Measurements from ENCODE around the gene APOL1.

Gene APOL1

GRCh38 chr22:36291831-36292740, 39.2 kb downstream of the APOL1 start:
- Histone ChIP-seq H3K27me3 (no peaks in the 10 kb centered on the region), H3K9me3 (replicated peaks in 1 of 11) (peaks cover 0 to 64% (median 55%) of the 10 kb centered on the region in 11 experiments; a peak in 19 of 22 replicates), H4K20me1 (peaks cover 25 to 95% (median 85%) of the 10 kb centered on the region in 11 experiments; a peak in 21 of 22 replicates), H3K4me2 (0 out of 22 replicates have a peak overlapping the region, but pooled peaks of 1 of the 11 experiments have one; percentile 12), H3K4me3 (peak overlapping the region in 2 of 10 experiments; percentile 11 to 28; a peak in 2 of 20 replicates), H3K27ac (no peak overlapping the region), H3K9ac (no peak overlapping the region), H3K4me1 (peaks cover 0 to 53% (median 29%) of the 10 kb centered on the region in 10 experiments; a peak in 17 of 20 replicates), H3K36me3 (peaks cover 85 to 97% (median 93%) of the 10 kb centered on the region in 11 experiments)
- no peak for TF ChIP-seq Cebpa-rat (IDR thresholded peaks at IDR 0.05)

DNA sequence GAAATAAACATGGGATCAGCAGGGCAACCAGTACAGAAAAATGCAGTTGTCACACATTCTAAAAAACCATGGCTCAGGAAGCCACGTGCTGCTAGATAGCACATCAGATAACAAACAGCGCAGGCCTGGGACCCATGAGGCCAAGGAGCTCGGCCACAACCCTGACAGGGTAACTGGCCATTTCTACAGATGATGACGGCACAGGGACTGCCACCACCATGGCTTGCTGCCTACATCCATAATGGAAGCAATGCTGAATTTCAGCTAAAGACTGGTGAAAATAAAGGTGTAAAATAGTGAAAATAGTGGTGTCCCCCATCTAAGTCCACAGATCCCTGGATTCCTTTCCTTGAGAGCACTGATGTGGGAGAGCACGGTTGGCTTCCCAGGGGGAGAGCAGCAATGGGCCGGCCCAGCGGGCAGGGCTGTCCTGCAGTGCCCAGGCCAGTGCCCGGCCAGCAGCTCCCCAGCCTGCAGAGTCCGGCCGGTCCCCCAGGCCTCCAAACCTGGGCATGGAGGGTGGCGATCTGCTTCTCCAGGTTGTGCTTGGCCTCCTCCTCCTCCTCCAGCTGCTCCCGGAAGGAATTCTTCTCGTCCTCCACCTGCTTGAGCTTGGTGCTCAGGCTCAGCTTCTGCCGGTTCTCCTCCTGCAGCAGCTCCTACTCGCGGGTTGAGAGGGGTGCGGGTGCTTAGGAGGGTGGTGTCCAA, 40.0 kb downstream of the APOL1 start:
- peaks cover 0 to 64% (median 58%) of the 10 kb centered on the region in 11 experiments; a peak in 19 of 22 replicates for H3K9me3 ChIP-seq (replicated peaks in 1 of 11)
- H3K4me2 ChIP-seq: no peak overlapping the region
- H4K20me1 ChIP-seq: peaks cover 18 to 95% (median 85%) of the 10 kb centered on the region in 11 experiments; a peak in 21 of 22 replicates

DNA sequence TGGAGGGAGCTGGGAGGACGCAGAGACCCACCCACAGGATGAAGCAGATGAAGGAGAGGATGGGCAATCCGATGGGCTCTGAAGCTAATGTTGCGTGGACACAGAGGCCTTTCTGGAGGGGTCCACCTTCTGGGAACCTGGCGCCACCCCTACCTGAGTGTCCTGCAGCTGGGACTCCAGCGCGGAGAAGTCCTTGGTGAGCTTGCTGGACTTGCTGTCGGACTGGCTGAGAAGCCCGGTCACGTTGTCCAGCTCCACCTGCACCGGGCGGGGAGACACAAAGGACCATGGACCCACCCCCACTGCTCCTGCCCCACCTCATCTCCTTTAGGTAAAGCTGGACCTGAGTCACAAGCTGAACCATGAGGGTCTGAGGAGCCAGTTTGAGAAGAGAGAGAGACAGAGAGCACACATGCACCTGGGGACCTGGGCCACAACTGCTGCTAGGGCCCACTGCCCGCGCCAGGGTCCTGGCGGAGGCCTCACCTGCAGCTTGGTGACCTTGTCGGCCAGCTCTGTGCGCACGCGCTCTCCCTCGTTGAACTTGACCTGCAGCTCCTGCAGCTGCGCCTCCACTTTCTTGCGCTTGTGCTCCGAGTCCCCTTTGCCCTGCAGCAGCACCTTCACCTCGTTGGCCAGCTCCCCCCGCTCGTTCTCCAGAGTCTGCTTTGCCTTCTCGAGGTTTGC, 40.8 kb downstream of the APOL1 start:
- H3K9ac ChIP-seq: no peak overlapping the region
- peaks cover 13 to 95% (median 85%) of the 10 kb centered on the region in 11 experiments; a peak in 21 of 22 replicates for H4K20me1 ChIP-seq
- H3K9me3 ChIP-seq (replicated peaks in 1 of 11): peaks cover 0 to 71% (median 58%) of the 10 kb centered on the region in 11 experiments; a peak in 19 of 22 replicates
- H3K4me1 ChIP-seq: peaks cover 0 to 40% (median 13%) of the 10 kb centered on the region in 10 experiments; a peak in 17 of 20 replicates
- H3K4me3 ChIP-seq: peak overlapping the region in 1 of 10 experiments; percentile 10; a peak in 2 of 20 replicates
- no peak for TF ChIP-seq Cebpa-rat (IDR thresholded peaks at IDR 0.05)
- no peak overlapping the region for H3K4me2 ChIP-seq
- no peaks in the 10 kb centered on the region for H3K27me3 ChIP-seq
- H3K27ac ChIP-seq: no peak overlapping the region
- peaks cover 85 to 97% (median 93%) of the 10 kb centered on the region in 11 experiments for H3K36me3 ChIP-seq

More for the DNA sequence above, 40.0 kb downstream of the APOL1 start:
- TF ChIP-seq Cebpa-rat (IDR thresholded peaks at IDR 0.05): no peak
- Histone ChIP-seq H3K4me3 (peak overlapping the region in 4 of 10 experiments; percentile 9 to 13 (median 10); a peak in 2 of 20 replicates), H3K9ac (no peak overlapping the region), H3K27me3 (no peaks in the 10 kb centered on the region), H3K36me3 (peaks cover 85 to 97% (median 93%) of the 10 kb centered on the region in 11 experiments), H3K4me1 (peaks cover 0 to 48% (median 20%) of the 10 kb centered on the region in 10 experiments; a peak in 17 of 20 replicates), H3K27ac (no peak overlapping the region)

GRCh38 chr22:36294293-36294620, 41.3 kb downstream of the APOL1 start:
- Histone ChIP-seq H4K20me1 (peaks cover 13 to 95% (median 85%) of the 10 kb centered on the region in 11 experiments; a peak in 21 of 22 replicates), H3K9ac (no peak overlapping the region), H3K27me3 (no peaks in the 10 kb centered on the region), H3K4me2 (no peak overlapping the region), H3K36me3 (peaks cover 85 to 97% (median 93%) of the 10 kb centered on the region in 11 experiments), H3K4me3 (peak overlapping the region in 1 of 10 experiments; percentile 10; a peak in 1 of 20 replicates), H3K4me1 (peaks cover 0 to 36% (median 10%) of the 10 kb centered on the region in 10 experiments; a peak in 17 of 20 replicates), H3K27ac (no peak overlapping the region), H3K9me3 (replicated peaks in 1 of 11) (peaks cover 0 to 73% (median 58%) of the 10 kb centered on the region in 11 experiments; a peak in 19 of 22 replicates)
- TF ChIP-seq Cebpa-rat (IDR thresholded peaks at IDR 0.05): no peak

DNA sequence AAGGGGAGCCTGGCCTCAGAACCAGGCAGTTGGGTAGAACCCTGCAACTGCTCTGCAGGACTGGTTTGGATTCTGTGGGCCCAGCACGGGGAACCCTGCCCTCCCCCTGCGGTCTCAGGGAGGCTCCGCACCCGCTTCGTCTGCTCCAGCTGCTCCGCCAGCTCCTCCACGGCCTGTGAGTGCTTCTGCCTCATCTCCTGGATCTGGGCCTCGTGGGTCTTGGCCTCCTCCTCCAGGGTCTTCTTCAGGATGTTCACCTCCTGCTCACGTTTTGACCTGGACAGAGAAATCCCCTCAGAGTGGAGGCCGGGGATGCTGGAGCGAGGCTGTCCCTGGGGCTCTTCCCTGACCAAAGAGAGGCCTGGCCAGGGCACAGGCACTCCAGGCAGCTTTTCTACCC, 41.9 kb downstream of the APOL1 start:
- H3K27ac ChIP-seq: no peak overlapping the region
- H3K9ac ChIP-seq: no peak overlapping the region
- peak overlapping the region in 1 of 10 experiments; percentile 10; a peak in 2 of 20 replicates for H3K4me3 ChIP-seq
- peaks cover 0 to 76% (median 58%) of the 10 kb centered on the region in 11 experiments; a peak in 19 of 22 replicates for H3K9me3 ChIP-seq (replicated peaks in 1 of 11)
- H3K27me3 ChIP-seq: no peaks in the 10 kb centered on the region
- H3K36me3 ChIP-seq: peaks cover 85 to 97% (median 93%) of the 10 kb centered on the region in 11 experiments
- no peak for TF ChIP-seq Cebpa-rat (IDR thresholded peaks at IDR 0.05)
- no peak overlapping the region for H3K4me2 ChIP-seq
- peaks cover 13 to 95% (median 85%) of the 10 kb centered on the region in 11 experiments; a peak in 21 of 22 replicates for H4K20me1 ChIP-seq
- peaks cover 0 to 36% (median 10%) of the 10 kb centered on the region in 10 experiments; a peak in 17 of 20 replicates for H3K4me1 ChIP-seq

DNA sequence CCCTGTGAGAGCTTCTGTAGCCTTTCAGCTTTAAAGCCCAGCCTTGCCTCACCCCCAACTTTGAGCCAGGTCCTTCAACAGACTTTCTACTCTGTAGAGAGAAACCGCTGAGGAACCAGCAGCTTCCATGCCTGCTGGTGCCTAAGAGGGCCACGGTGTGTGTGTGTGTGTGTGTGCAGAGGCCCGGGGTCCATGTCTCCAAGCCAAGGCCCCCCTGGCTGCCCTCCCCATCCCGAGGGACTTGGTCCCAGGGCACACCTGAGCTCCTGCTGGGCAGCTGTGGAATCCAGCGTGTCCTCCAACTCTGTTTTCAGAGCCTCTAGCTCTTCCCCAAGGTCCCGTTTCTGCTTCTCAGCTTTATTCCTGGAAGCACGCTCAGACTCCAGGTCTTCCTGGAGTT, 42.3 kb downstream of the APOL1 start:
- no peak for TF ChIP-seq Cebpa-rat (IDR thresholded peaks at IDR 0.05)
- no peak overlapping the region for H3K27ac ChIP-seq
- peaks cover 88 to 97% (median 94%) of the 10 kb centered on the region in 11 experiments for H3K36me3 ChIP-seq
- H3K9ac ChIP-seq: no peak overlapping the region
- peaks cover 0 to 38% (median 14%) of the 10 kb centered on the region in 10 experiments; a peak in 16 of 20 replicates for H3K4me1 ChIP-seq
- H3K4me3 ChIP-seq: peak overlapping the region in 1 of 10 experiments; percentile 25; a peak in 1 of 20 replicates
- H4K20me1 ChIP-seq: peaks cover 18 to 96% (median 86%) of the 10 kb centered on the region in 11 experiments; a peak in 21 of 22 replicates
- H3K9me3 ChIP-seq (replicated peaks in 1 of 11): peaks cover 0 to 76% (median 58%) of the 10 kb centered on the region in 11 experiments; a peak in 19 of 22 replicates
- H3K27me3 ChIP-seq: no peaks in the 10 kb centered on the region
- no peak overlapping the region for H3K4me2 ChIP-seq

DNA sequence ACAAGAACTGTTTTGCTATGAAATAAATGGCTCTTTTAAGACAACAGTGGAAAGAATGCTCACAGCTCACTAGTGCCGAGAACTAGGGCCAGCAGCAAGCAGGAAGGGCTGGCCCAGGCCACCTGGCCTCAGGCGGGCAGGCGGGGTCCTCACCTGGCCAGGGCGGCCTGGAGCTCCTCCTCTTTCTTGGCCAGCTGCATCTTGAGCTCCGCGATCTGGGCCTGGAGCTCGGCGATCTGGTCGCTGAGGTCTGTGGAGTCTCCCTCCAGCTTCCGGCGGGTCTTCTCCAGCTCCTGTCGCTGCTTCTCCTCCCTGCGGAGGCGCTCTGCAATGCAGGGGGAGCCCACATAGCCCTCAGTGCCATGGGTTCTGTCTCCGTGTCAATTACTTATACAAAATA, 43.8 kb downstream of the APOL1 start:
- Histone ChIP-seq H3K4me3 (no peak overlapping the region), H3K36me3 (peaks cover 100% of the 10 kb centered on the region in 11 experiments), H3K4me2 (no peak overlapping the region), H3K4me1 (peaks cover 0 to 50% (median 28%) of the 10 kb centered on the region in 10 experiments; a peak in 16 of 20 replicates), H3K9ac (no peak overlapping the region; a peak in 1 of 22 replicates), H3K27me3 (no peaks in the 10 kb centered on the region), H3K9me3 (replicated peaks in 1 of 11) (peaks cover 0 to 74% (median 53%) of the 10 kb centered on the region in 11 experiments; a peak in 19 of 22 replicates), H3K27ac (no peak overlapping the region), H4K20me1 (peaks cover 32 to 100% (median 99%) of the 10 kb centered on the region in 11 experiments; a peak in 21 of 22 replicates)
- TF ChIP-seq Cebpa-rat (IDR thresholded peaks at IDR 0.05): no peak

GRCh38 chr22:36297568-36297967, 44.6 kb downstream of the APOL1 start:
- Histone ChIP-seq H3K9me3 (replicated peaks in 1 of 11) (peaks cover 0 to 65% (median 45%) of the 10 kb centered on the region in 11 experiments; a peak in 18 of 22 replicates), H4K20me1 (peaks cover 41 to 100% (median 99%) of the 10 kb centered on the region in 11 experiments; a peak in 21 of 22 replicates), H3K27me3 (no peaks in the 10 kb centered on the region), H3K4me3 (no peak overlapping the region), H3K4me2 (no peak overlapping the region), H3K9ac (no peak overlapping the region), H3K27ac (no peak overlapping the region), H3K36me3 (peaks cover 100% of the 10 kb centered on the region in 11 experiments), H3K4me1 (peaks cover 0 to 48% (median 36%) of the 10 kb centered on the region in 10 experiments; a peak in 16 of 20 replicates)
- no peak for TF ChIP-seq Cebpa-rat (IDR thresholded peaks at IDR 0.05)
